GM19023 (cell line): ENCODE measurements around the gene SUFU.
"Not testable (repeated sequence)": the region's sequence is repeated elsewhere in the genome, so short reads cannot be mapped to it uniquely, and the experiment has no call there.

Experiments used
- ATAC-seq: cut with Tn5 transposase; IDR thresholded peaks from one replicate; pipeline ENCODE4 v1.9.1; 2021; ENCODE audit warnings: mild to moderate bottlenecking, moderate library complexity; ENCODE audit not compliant: unreplicated experiment

SUFU gene

DNA sequence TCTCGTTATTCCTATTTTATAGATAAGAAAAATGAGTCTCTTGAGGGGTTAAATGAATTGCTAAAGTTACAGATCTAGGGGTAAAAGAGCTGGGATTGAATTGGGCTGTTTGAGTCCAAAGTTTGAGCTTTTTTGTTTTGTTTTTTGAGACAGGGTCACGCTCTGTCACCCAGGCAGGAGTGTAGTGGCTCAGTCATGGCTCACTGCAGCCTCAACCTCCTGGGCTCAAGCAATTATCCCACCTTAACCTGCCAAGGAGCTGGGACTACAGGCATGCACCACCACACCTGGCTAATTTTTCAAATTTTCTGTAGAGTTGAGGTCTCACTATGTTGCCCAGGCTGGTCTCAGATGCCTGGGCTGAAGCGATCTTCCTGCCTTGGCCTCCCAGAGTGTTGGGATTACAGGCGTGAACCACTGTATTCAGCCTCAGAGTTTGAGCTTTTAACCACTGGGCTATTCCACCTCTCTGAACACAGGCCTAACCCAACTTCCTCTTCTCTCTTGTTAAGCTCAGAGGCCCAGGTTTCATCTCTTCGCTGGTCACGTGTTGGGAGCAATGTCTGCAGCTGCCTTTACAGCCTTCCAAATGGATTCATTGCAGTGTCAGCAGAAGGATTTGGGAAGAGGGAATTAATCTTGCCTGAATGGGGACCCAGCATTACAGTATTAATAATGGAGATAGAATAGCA lies 8.0 kb downstream of the SUFU start:
- peak; percentile 70 for ATAC-seq

- ATAC-seq: no peak
These were observed 10.9 kb downstream of the SUFU start for GRCh38 chr10:102514487-102515311.

- ATAC-seq: no peak
These were observed 12.0 kb downstream of the SUFU start for GRCh38 chr10:102515724-102516123.

DNA sequence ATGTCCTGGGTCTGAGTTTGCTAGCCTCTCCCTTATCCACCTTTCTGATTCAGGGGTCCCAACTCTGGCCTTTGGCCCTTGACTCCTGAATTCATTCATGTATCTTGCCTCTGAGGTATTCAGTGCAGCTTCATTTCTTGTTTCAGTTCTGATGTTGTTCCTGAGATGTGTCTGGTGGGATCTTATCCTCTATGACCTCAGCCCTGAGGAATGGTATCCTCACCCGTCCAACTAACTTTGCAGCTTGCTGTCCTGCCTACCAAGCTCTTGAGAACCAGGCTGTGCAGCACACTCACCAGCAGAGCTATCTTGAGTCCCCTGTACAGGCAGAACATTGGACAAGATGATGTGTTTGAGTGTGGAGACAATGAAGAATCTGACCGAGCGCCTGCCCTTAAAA lies 13.8 kb downstream of the SUFU start:
- ATAC-seq: no peak

GRCh38 chr10:102519246-102519825 lies 15.6 kb downstream of the SUFU start:
- ATAC-seq: no peak

DNA sequence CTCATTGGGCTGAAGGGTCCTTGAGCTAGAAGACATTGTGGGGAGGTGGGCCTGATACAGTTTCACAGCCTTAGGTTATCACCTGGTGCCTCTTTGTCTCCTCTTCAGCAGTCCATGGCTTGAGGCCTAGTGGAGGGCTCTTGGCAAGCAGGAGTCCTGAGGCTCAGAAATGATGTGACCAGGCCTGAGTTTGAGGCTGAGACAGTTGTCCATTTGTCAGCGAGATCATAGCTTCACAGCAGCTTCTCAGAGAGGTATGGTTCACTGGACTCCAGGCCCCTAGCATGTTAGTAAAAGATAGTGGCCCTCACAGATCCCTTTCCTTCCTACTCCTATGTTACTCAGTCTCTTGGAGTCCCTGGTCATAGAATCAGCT lies 19.1 kb downstream of the SUFU start:
- no peak for ATAC-seq

GRCh38 chr10:102523250-102524029 lies 19.7 kb downstream of the SUFU start:
- no peak for ATAC-seq

DNA sequence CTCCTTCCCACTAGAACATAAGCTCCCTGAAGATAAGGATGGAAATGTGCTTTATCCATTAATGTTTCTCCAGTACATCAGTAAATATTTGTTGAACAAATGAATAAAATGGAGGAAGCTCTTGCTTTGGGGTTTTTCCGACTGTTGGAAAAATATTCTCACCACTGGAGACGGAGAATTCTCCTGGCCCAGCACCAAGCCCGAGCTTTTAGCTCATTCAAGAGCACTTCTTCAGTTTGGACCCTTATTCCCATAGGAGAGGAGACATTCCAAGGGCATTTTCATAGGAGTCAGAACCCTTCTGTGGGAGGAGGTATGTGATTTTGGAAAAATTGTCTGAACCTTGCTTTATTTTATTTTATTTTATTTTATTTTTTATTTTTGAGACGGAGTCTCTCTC lies 21.0 kb downstream of the SUFU start:
- ATAC-seq: no peak

- ATAC-seq: no peak
These were observed 23.8 kb downstream of the SUFU start for GRCh38 chr10:102527546-102527945.

DNA sequence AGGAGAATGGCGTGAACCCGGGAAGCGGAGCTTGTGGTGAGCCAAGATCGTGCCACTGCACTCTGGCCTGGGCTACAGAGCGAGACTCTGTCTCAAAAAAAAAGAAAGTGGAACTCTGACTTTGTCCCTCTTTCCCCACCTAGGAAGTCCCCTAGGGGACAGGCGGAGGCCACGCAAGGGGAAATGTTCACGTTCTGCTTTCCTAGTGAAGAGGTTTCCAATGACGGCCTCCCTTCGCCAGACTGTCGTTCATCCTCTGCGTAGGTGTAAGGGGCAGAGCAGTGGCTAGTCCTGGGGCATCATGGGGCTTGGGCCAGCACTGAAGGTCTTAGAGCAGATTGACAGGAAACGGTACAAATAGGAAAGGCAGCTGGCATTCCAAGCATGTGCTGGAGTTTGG lies 30.6 kb downstream of the SUFU start:
- no peak for ATAC-seq

DNA sequence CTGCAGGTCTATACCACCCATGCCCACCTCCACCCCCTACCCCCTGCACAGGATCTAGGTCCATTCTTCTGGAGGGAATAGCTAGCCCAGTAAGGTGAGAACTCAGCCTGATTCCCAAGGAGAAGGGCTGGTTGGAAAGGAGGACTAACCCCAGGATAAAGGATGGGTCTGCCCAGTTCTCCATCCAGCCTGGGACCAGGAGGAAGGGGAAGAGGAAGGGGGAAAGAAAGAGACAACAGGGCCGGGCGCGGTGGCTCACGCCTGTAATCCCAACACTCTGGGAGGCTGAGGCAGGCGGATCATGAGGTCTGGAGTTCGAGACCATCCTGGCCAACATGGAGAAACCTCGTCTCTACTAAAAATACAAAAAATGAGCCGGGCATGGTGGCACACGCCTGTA lies 31.2 kb downstream of the SUFU start:
- not testable (repeated sequence) for ATAC-seq

DNA sequence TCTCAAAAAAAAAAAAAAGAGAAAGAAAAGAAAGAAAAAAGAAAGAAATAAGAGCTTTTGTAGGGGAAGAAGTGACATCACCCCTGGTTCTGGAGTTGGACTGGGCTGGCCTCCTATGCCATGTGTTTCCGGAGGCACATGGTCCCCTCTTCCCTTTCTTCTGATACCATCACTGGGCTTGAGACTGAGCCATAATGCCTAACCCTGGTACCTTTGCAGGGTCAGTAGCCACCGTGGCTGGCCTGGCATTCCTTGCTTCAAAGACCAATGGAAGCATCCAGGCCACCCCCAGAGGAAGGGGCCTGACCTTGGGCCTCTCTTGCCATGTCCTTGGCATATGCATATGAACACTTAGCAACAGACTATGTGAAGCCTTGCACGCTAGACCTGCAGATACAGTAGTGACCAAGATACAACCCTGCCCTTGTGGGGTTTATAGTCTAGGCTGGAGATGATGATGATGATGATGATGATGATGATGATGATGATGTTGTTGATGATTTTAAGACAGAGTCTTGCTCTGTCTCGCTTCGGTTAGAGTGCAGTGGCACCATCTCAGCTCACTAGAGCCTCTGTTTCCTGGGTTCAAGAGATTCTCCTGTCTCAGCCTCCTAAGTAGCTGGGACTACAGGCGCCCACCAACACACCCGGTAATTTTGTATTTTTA lies 31.8 kb downstream of the SUFU start:
- no peak for ATAC-seq

DNA sequence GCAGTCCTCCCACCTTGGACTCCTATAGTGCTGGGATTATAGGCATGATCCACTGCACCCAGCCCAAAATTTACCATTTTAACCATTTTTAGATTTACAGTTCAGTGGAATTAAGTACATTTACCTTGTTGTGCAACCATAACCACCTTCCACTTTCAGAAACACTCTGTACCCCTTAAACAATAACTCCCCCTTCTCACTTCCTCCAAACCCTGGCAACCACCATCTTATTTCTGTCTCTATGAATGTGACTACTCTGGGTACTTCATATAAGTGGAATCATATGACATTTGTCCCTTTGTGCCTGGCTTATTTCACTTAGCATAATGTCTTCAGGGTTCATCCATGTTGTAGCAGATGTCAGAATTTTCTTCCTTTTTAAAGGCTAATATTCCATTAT lies 33.6 kb downstream of the SUFU start:
- no peak for ATAC-seq

GRCh38 chr10:102537948-102538347 lies 34.2 kb downstream of the SUFU start:
- no peak for ATAC-seq

GRCh38 chr10:102538811-102539210 lies 35.0 kb downstream of the SUFU start:
- no peak for ATAC-seq

DNA sequence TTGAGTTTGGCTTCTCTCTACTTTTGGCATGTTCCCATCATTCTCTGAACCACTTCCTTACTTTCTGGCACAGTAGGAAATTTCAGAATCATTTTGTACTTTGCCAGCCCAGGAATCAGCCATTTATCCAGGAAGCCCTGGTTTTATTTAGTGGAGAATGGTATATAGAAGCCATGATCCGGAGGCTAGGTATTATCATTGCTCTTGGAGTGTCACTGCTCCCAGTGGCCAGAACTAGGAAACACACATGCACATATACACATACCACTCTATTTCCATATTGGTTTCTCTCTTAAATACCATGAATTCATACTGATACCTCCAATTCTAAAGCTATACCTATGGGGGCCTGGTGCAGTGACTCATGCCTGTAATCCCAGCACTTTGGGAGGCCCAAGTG lies 36.3 kb downstream of the SUFU start:
- ATAC-seq: peak; percentile 62

- no peak for ATAC-seq
These were observed 39.1 kb downstream of the SUFU start for GRCh38 chr10:102542800-102543418.

DNA sequence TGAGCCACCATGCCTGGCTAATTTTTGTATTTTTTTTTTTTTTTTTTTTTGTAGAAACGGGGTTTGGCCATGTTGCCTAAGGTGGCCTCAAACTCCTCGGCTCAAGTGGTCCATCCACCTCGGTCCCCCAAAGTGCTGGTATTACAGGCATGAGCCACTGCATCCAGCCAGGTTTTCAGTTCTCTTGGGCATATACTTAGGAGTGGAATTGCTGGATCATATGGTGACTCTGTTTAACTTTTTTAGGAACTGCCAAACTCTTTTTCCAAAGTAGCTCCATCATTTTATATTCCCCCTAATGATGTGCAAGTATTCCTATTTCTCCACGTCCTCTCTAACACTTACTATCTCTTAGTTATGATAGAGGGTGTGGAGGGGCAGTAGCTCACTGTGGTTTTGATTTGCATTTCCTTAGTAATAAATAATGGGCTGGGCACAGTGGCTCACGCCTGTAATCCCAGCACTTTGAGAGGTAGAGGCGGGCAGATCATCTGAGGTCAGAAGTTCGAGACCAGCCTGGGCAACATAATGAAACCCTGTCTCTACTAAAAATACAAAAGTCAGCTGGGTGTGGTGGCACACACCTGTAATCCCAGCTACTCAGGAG lies 41.6 kb downstream of the SUFU start:
- ATAC-seq: no peak

- ATAC-seq: no peak
These were observed 42.2 kb downstream of the SUFU start for GRCh38 chr10:102545997-102546396.
